GM12891 (cell line): ENCODE measurements around the gene PLBD2.

Experiments
- DNase-seq: peaks from one replicate; pipeline ENCODE4 v3.0.0; 2011; ENCODE audit warnings: low spot score; ENCODE audit not compliant: insufficient read length
- FAIRE-seq: peaks from 2 replicates; lab custom pipeline; 2011; peaks lifted over from hg19 to GRCh38; lab: Jason Lieb, UNC
- PAX5 ChIP-seq: IDR thresholded peaks from 2 replicates; pipeline ENCODE4 v1.6.1; 2011; ENCODE audit warnings: low read length, moderate library complexity, mild to moderate bottlenecking; ENCODE audit not compliant: insufficient read depth, severe bottlenecking
- POLR2A ChIP-seq: IDR thresholded peaks from 2 replicates; pipeline ENCODE4 v1.6.1; 2011; ENCODE audit warnings: low read depth, low read length, control low read depth
- POLR2AphosphoS5 ChIP-seq: IDR thresholded peaks from 2 replicates; pipeline ENCODE4 v1.6.1; 2011; ENCODE audit warnings: low read depth, low read length, control low read depth
- POU2F2 ChIP-seq: IDR thresholded peaks from 2 replicates; pipeline ENCODE4 v1.6.1; 2011; ENCODE audit warnings: low read depth, mild to moderate bottlenecking, control low read depth, low read length, moderate library complexity
- SPI1 ChIP-seq: IDR thresholded peaks from 2 replicates; pipeline ENCODE4 v1.6.1; 2011; ENCODE audit warnings: low read depth, low read length, control low read depth
- TAF1 ChIP-seq: IDR thresholded peaks from 2 replicates; pipeline ENCODE4 v1.6.1; 2011; ENCODE audit warnings: low read depth, low read length, control low read depth

PLBD2 gene

DNA sequence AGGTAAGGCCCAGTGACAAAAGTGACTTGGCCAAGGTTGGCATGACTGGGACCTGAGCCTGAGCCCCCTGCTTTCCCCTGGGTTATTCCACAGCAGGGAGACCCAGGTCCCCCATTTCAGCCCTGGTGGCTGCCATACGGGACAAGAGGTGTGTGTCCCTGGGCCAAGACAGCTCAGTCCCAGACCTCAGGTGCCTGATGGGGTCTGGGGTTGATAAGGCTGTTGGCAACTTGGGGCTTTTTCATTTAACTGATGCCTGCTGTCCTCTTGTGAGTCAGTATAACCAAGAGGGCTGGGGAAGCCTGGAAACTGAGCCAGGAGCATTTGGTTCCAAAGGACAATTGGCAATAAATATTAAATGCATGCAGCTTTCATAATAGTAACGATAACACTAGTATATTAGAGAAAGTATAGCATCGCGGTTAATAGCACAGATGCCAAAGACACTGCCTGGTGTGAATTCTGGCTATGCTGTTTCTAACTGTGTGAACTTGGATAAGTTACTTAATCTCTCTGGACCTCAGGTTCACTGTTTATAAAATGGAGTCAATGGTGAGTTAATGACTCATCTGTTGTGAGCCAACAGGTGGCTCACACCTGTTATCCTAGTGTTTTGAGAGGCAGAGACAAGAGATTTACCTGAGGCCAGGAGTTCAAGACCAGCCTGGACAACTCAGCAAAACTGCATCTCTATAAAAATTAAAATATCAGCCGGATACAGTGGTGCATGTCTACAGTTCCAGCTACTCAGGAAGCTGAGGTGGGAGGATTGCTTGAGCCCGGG is 64.7 kb downstream of the PLBD2 start:
- DNase-seq: no peak
- no peak for FAIRE-seq
- TF ChIP-seq TAF1 (no peak), PAX5 (no peak), POLR2AphosphoS5 (no peak), POU2F2 (no peak), POLR2A (no peak), SPI1 (no peak)

GRCh38 chr12:113424456-113424855 is 66.1 kb downstream of the PLBD2 start:
- no peak for FAIRE-seq
- DNase-seq: no peak
- no peak for TF ChIP-seq SPI1
- no peak for TF ChIP-seq POU2F2
- TF ChIP-seq POLR2AphosphoS5: no peak
- TF ChIP-seq PAX5: no peak
- no peak for TF ChIP-seq POLR2A
- no peak for TF ChIP-seq TAF1

- no peak for TF ChIP-seq POLR2AphosphoS5
- TF ChIP-seq PAX5: no peak
- no peak for TF ChIP-seq POLR2A
- TF ChIP-seq SPI1: no peak
- TF ChIP-seq TAF1: no peak
- TF ChIP-seq POU2F2: no peak
- FAIRE-seq (no peak), DNase-seq (no peak)
Measured at GRCh38 chr12:113424915-113425823, 66.8 kb downstream of the PLBD2 start.

DNA sequence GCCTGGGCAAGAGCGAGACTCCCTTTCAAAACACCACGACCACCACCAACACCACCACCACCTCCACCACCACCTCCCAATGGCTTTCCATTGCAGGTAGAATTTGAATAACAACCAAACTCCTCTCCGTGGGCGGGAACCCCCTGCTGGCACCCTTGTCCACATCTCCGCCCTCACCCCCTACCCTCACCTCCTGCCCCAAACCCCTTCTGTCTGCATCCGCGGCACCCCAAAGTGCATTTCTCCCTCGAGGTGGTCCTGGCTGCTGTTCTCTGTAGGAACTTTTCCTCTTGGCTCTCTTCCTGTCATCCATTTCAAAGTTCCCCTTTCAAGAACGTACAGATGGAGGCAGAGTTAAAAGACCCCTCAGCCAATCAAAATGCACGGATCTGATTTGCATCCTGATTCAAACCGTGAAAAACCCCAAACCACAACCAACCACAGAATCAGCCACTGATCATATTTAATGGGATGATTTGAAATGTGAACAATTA is 67.6 kb downstream of the PLBD2 start:
- FAIRE-seq (peak; percentile 5), DNase-seq (no peak)
- TF ChIP-seq PAX5 (no peak), POLR2A (no peak)

- FAIRE-seq: no peak
- DNase-seq: no peak
- TF ChIP-seq TAF1 (no peak), SPI1 (no peak), POLR2A (no peak), POU2F2 (no peak), PAX5 (no peak), POLR2AphosphoS5 (no peak)
Measured at GRCh38 chr12:113427882-113428281, 69.5 kb downstream of the PLBD2 start.

DNA sequence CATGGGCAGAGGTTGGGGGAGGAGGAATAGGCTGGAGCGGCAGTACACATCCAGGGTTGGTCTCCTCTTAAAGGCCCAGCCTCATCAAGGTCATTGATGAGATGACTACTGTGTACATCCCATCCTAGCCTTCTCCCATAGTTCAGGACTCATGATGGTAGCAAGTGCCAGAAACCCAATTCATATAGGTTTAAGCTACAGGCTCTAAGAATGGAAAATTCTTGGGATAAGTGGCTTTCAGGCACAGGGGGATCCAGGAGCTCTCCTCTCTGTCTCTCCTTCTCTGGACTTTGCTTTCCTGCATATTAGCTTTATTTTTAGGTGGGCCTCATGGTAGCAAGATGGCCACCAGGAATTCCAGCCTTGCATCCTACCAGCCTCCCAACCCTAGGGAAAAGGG is 70.1 kb downstream of the PLBD2 start:
- DNase-seq (no peak), FAIRE-seq (no peak)
- TF ChIP-seq SPI1 (no peak), PAX5 (no peak), POU2F2 (no peak), POLR2A (no peak), TAF1 (no peak), POLR2AphosphoS5 (no peak)

- no peak for DNase-seq
- no peak for FAIRE-seq
- TF ChIP-seq POLR2A: no peak
- TF ChIP-seq POLR2AphosphoS5: no peak
- TF ChIP-seq TAF1: no peak
- TF ChIP-seq PAX5: no peak
- TF ChIP-seq SPI1: no peak
- TF ChIP-seq POU2F2: no peak
Measured at GRCh38 chr12:113432986-113433385, 74.6 kb downstream of the PLBD2 start.

DNA sequence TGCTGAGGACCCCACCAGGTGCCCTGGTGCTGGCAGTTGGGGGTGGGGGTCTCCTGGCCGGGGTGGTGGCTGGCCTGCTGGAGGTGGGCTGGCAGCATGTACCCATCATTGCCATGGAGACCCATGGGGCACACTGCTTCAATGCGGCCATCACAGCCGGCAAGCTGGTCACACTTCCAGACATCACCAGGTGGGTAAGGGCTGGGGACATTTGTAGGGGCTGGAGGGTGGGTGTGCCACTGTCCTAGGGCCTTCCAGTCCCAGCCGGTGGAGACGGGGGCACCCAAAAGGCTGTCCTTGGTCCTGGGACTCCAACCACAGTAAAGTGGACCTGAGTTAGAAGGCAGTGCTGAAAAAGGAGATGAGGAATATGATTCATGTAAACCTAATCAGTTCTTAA is 77.0 kb downstream of the PLBD2 start:
- FAIRE-seq (no peak), DNase-seq (no peak)
- TF ChIP-seq TAF1 (no peak), SPI1 (no peak), PAX5 (no peak), POU2F2 (no peak), POLR2AphosphoS5 (no peak), POLR2A (no peak)

DNA sequence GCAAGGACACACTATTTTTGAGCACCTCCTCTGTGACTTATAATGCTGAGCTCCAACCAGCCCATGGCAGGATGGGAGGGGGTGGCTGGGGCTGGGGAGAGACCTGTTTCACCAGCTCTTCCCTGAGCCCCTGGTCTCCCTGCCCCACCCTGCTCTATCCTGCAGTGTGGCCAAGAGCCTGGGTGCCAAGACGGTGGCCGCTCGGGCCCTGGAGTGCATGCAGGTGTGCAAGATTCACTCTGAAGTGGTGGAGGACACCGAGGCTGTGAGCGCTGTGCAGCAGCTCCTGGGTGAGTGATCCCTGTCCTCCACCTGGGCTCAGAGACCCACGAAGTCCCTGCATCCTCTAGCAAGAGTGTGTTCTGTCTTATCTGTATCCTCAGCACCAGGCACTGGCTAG is 78.2 kb downstream of the PLBD2 start:
- no peak for FAIRE-seq
- TF ChIP-seq POU2F2 (no peak), TAF1 (no peak), SPI1 (no peak), POLR2AphosphoS5 (no peak), POLR2A (no peak), PAX5 (no peak)

DNA sequence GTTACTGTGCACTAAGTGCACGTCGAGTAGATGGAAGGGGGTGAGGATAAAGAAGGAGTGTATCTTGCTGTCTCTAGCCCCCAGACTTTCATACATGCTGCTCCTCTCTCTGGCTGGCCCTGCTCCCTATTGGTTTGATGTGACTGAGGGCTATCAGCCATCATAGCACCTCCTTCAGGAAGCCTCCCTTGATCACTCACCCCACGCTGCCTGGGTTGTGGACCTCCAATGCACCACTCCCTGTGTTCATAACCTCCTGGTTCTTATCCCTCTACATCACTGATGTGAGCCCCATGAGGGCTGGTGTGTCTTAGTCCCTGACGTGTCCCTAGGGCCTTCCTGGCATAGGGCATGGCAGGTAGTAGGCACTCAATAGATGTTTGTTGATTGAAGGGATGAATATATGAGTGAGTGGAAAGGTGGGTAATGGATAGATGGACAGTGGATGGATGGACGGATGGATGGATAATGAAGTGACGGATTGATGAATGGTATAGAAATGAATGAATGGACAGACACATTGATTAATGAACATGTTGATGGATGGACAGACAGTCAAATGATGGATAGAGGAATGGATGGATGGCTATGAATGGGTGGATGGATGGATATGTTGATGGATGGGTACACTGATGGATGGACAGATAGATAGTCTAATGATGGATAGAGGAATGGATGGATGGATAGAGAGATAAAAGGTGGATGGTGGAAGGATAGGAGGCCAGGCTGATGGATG is 78.8 kb downstream of the PLBD2 start:
- no peak for DNase-seq
- TF ChIP-seq POU2F2 (no peak), SPI1 (no peak), POLR2AphosphoS5 (no peak), POLR2A (no peak)
- FAIRE-seq: no peak

More for the DNA sequence above, 78.2 kb downstream of the PLBD2 start:
- no peak for DNase-seq
